Fibroblast of pulmonary artery (primary cell): ENCODE data around the gene ZSCAN2.
"Not testable (repeated sequence)": the region's sequence is repeated elsewhere in the genome, so short reads cannot be mapped to it uniquely, and the experiment has no call there.

Source experiments
- DNase-seq: peaks from one replicate; pipeline ENCODE4 v3.0.0-alpha.2; 2010; ENCODE audit warnings: low read depth
- H3K4me3 ChIP-seq: replicated peaks from 2 replicates; pipeline ENCODE4 v1.5.1; 2011; ENCODE audit warnings: low read depth, mild to moderate bottlenecking, control low read depth, low read length, moderate library complexity
- TF ChIP-seq, protein P1 (sequence below): IDR thresholded peaks from 2 replicates; pipeline ENCODE4 v1.5.1; 2011; ENCODE audit warnings: mild to moderate bottlenecking, control low read depth, low read length, inconsistent platforms; ENCODE audit errors: missing control alignments

Gene ZSCAN2

DNA sequence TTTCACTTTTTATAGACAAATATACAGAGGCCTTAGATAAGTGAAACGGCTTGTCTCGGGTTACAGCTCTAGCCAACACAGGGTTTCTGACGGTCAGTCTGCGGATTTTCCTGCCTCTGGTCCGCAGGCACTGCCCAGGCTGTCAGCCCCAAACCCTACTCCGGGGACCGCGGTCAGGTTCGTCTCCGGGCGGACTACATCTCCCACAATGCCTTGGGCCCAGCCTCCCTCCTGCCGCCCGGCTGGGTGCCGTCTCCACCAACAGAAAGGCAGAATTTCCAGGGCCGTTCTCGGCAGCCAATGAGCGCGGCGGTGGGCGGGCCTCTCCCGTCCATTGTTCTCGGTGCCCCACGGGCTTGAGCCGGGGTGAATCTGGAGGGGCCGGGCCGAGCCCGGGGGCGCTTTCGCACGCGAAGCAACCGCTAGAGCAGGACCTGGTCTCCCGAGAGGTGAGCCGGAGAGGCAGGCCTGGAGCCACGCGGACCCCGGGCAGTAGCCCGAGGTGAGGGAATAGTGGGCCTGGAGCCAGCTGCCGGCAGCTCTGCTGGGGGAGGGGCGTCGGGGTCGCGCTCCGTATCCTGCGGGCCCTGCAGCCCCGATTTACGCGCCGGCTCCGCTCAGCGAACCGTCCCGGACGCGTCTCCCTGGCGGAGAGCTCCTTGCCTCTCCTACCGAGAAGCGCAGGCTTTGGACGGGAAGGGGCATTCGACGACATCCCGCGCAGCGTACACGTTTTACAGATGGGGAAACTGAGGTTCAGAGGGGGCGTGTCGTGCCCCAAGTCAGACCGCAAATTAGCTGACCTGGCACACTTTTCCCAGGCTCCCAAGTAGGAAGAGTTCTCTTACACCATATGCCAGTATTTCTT is at the start of gene ZSCAN2:
Gene ZSCAN2, plus strand, starts transcription at position 323 of the 868 bp plus-strand sequence. CDS start 2,919 bp downstream, outside the sequence.
- peak within 1 kb of the TSS; percentile 89 for H3K4me3 ChIP-seq
- DNase-seq, result peak; percentile 93
- TF ChIP-seq, protein P1, sequence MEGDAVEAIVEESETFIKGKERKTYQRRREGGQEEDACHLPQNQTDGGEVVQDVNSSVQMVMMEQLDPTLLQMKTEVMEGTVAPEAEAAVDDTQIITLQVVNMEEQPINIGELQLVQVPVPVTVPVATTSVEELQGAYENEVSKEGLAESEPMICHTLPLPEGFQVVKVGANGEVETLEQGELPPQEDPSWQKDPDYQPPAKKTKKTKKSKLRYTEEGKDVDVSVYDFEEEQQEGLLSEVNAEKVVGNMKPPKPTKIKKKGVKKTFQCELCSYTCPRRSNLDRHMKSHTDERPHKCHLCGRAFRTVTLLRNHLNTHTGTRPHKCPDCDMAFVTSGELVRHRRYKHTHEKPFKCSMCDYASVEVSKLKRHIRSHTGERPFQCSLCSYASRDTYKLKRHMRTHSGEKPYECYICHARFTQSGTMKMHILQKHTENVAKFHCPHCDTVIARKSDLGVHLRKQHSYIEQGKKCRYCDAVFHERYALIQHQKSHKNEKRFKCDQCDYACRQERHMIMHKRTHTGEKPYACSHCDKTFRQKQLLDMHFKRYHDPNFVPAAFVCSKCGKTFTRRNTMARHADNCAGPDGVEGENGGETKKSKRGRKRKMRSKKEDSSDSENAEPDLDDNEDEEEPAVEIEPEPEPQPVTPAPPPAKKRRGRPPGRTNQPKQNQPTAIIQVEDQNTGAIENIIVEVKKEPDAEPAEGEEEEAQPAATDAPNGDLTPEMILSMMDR, result no peak

DNA sequence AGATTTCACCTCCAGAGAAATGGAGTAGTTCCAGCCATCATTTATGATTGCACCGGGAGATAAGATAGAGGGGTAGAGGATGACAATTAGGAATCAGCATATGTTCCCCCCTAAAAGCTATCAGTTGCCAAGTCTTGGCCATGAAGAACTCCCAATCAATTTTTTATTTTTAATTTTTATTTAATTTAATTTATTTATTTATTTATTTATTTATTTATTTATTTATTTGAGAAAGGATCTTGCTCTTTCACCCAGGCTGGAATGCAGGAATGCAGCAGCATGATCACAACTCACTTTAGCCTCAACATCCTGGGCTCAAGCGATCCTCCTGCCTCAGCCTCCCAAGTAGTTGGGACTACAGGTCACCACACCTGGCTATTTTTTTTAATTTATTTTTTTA is 49.2 kb upstream of the ZSCAN2 start:
- not testable (repeated sequence) for H3K4me3 ChIP-seq, DNase-seq

DNA sequence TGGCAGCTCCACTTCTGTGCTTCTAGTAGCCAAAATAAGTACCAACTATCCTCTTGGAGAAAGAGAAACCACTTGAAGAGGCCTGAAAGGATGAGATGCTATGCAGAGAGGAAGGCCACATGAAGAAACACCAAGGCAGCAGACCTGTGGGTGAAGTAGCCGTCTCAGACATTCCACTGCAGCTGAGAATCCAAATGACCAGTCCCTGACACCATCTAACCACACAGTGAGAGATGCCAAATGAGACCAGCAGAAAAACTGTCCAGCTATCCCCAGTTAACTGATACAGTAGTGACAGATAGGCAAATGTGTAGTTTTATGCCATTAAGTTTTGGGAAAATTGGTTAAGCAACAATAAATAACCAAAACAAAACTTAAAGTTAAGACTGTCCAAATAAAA is 47.9 kb upstream of the ZSCAN2 start:
- TF ChIP-seq, protein P1, result no peak
- no peak overlapping the region for H3K4me3 ChIP-seq
- no peak for DNase-seq

DNA sequence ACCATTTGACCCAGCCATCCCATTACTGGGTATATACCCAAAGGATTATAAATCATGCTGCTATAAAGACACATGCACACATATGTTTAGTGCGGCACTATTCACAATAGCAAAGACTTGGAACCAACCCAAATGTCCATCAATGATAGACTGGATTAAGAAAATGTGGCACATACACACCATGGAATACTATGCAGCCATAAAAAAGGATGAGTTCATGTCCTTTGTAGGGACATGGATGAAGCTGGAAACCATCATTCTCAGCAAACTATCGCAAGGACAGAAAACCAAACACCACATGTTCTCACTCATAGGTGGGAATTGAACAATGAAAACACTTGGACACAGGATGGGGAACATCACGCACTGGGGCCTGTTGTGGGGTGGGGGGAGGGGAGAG is 44.1 kb upstream of the ZSCAN2 start:
- DNase-seq, H3K4me3 ChIP-seq: not testable (repeated sequence)

DNA sequence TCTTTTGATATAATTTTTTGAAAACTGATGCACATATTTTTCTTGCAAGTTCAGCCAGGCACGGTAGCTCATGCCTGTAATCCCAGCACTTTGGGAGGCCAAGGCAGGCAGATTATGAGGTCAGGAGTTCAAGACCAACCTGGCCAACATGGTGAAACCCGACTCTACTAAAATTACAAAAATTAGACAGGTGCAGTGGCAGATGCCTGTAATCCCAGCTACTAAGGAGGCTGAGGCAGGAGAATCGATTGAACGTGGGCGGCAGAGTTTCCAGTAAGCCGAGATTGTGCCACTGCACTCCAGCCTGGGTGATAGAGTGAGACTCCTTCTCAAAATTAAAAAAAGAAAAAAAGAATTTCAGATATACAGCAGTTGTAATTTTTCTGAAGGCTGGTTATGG is 32.8 kb upstream of the ZSCAN2 start:
- not testable (repeated sequence) for H3K4me3 ChIP-seq, DNase-seq

DNA sequence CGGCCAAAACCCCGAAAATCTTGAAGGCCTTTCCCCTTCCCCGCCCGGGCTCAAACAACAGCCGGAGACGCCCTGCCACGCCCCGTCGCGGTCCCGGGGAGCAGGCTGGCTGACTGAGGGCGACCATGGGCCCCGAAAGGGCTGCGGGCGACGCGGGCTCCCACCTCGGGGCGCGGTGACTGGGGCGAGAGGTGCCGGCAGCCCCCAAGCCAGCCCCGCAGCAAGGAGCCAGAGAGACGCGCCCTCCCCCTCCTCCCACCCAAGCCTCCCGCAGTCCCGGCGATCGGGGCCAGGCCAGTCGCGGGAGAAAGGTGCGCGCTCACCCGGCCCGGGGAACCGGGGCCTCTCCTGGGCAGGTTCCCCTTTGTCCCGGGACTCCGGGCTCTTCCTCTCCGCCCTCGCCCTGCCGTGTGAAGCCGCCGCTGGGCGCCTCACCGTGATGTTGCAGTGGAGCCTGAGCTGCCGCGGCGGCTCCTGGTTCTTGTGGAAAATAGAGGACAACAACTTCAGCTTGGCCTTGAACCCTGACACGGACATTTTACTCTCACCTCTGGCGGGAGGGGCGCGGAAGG is 30.6 kb upstream of the ZSCAN2 start:
- peak overlapping the region; percentile 79 for H3K4me3 ChIP-seq
- TF ChIP-seq, protein P1, result no peak
- DNase-seq, result peak; percentile 27

DNA sequence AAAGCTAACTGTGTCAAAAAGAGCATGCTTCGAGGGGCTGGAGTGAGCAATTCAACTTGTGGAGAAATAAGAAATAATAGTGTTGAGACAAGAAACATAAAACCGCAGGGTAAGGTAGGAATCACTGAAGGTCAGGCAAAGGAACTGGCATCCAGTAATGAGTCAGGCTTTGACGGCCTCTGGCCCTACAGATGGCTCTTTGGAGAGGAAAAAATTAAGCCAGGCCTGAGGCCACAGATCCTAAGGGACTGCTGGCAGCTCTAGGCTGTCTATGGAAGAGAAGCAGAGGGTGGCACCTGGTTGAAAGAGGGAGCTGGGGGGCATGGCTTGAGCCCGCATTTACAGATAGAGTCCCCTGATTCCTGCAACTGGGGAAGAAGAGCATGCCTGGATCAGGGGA is 28.6 kb upstream of the ZSCAN2 start:
- TF ChIP-seq, protein P1, result no peak
- H3K4me3 ChIP-seq, result no peak overlapping the region
- DNase-seq, result no peak

DNA sequence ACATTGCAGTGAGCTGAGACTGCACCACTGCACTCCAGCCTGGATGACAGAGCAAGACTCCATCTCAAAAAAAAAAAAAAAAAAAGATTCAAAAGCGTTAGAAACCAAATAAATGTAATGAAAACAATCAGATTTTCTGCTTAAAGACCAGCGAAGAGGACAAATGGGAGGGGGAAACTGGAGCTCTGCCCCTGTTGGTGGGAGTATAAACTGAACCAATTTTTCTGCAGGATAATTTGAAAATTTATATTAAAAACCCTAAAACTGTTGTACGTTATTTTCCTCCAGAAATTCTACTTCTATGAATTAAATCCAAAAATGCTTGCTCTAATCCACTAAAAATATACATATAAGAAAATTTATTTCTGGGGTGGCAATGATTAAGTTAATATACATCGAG is 25.3 kb upstream of the ZSCAN2 start:
- no peak for DNase-seq
- TF ChIP-seq, protein P1, result no peak
- no peak overlapping the region for H3K4me3 ChIP-seq

DNA sequence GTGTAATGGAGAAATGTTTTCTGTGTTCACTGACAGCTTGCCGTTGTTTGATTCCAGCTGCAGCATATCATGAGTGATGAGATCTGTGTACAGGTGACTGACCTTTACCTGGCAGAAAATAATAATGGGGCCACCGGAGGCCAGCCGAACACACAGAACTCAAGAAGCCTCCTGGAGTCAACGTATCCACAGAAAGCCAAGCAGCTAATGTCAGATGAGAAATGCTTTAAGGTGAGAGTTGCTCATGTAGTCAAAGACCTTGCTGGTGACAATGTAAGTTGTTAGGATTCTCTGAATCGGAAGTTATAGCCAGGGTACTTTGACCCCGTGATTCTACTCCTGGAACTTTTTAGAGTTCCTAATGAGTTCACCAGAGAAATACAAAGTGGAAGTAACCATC is 22.9 kb upstream of the ZSCAN2 start:
- H3K4me3 ChIP-seq, DNase-seq: not testable (repeated sequence)

DNA sequence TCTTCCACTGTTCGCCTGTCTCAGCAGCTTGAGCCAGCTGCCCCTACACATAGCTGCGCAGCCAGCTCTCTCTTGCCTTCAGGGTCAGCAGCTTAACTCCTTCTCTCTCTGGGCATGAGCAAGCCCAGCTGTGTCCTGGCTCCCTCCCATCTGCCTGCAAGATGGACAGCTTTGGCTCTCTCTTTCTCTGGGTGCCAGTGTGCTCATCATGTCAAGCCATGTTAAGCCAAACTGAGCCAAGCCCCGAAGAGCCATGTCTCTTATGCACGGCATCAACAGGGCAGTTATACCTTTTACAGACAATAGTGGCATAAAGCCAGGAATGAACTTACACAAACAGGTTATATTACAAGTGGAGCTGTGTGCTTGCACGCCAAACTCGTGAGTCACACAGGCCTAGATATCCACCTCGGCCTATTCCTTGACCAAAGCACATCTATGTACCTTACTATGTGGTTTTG is 21.5 kb upstream of the ZSCAN2 start:
- not testable (repeated sequence) for H3K4me3 ChIP-seq
- DNase-seq, result peak; percentile 71

DNA sequence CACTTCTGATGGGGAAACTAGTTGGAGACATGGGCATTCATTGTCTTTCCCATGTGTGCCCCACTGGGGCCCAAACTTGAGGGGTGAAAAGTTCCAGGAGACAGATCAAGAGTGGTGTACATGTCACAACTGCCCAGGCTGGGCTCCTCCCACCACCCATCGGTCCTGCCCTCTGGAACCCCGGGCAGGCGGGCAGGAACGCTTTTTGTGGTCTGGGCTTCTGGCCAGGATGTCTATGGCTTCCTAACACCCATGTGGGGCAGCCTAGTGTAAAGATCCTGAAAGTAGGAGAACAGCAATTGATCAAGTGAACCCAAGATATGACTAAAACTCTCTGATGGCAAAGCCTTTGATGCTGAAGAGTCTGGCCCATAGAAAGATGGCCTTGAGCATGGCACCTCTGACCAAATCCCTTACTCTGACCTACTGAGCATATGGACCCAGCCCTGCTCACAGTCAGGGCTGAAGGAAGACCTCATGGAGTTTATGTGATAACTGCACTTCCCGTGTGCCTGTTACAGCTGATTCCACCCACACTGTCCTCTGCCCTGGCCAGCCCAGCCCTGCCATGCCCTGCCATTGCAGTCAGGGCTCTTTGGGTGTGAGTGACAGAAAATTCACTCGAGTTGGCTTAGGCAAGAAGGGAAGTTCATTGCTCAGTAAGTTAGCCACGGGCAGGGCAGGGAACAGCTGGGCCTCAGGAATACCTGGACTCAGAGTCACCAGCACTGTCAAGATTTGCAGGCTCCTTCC is 19.0 kb upstream of the ZSCAN2 start:
- not testable (repeated sequence) for DNase-seq, H3K4me3 ChIP-seq
